HepG2 (cell line): ENCODE results near the gene FIBP. TPM values are rescaled to one million over a fixed set of nuclear protein-coding genes. Genes with fewer than 3 reads are reported as not detected.

ENCODE experiments used
- ATF3 ChIP-seq: sonication (generic); formaldehyde crosslinking; IDR thresholded peaks from 2 replicates; pipeline ENCODE4 v1.4.0; 2020; ENCODE audit warnings: missing genetic modification reagents
- GABPA ChIP-seq, 2 experiments: IDR thresholded peaks; 2 replicates each; pipeline ENCODE4 v1.6.1; 2011 to 2016; ENCODE audit warnings: low read depth in 2 of 2, low read length in 1 of 2, missing biosample characterization in 1 of 2, missing genetic modification characterization in 1 of 2
- MBD4 ChIP-seq: IDR thresholded peaks from 2 replicates; pipeline ENCODE4 v1.6.1; 2012; ENCODE audit warnings: low read length, inconsistent platforms, borderline replicate concordance
- PHF8 ChIP-seq: sonication (generic); formaldehyde crosslinking; IDR thresholded peaks from 2 replicates; pipeline ENCODE4 v1.5.0; 2020; ENCODE audit warnings: missing genetic modification reagents
- PITX1 ChIP-seq: sonication (generic); formaldehyde crosslinking; IDR thresholded peaks from 2 replicates; pipeline ENCODE4 v1.5.1; 2020; ENCODE audit warnings: mild to moderate bottlenecking, missing genetic modification reagents
- PLSCR1 ChIP-seq: sonication (generic); formaldehyde crosslinking; IDR thresholded peaks from 2 replicates; pipeline ENCODE4 v1.5.0; 2020; ENCODE audit warnings: missing genetic modification reagents, mild to moderate bottlenecking, borderline replicate concordance
- RNF219 ChIP-seq: sonication (generic); formaldehyde crosslinking; IDR thresholded peaks from 2 replicates; pipeline ENCODE4 v1.5.0; 2020; ENCODE audit warnings: mild to moderate bottlenecking, missing genetic modification reagents
- TBL1XR1 ChIP-seq: fragments of 150-350 bp; IDR thresholded peaks from 2 replicates; pipeline ENCODE4 v1.6.1; 2014; ENCODE audit warnings: borderline replicate concordance, low read length; ENCODE audit not compliant: partially characterized antibody
- TEF ChIP-seq: sonication (generic); formaldehyde crosslinking; IDR thresholded peaks from 2 replicates; pipeline ENCODE4 v1.5.0; 2020; ENCODE audit warnings: missing genetic modification reagents
- TOPORS ChIP-seq: sonication (generic); formaldehyde crosslinking; IDR thresholded peaks from 2 replicates; pipeline ENCODE4 v1.8.0; 2023; ENCODE audit warnings: mild to moderate bottlenecking, missing genetic modification reagents
- UBTF ChIP-seq: sonication (generic); formaldehyde crosslinking; IDR thresholded peaks from 2 replicates; pipeline ENCODE4 v1.4.0; 2020; ENCODE audit warnings: mild to moderate bottlenecking, missing genetic modification reagents
- ZBTB1 ChIP-seq: sonication (generic); formaldehyde crosslinking; IDR thresholded peaks from 2 replicates; pipeline ENCODE4 v1.4.0; 2020; ENCODE audit warnings: missing genetic modification reagents, borderline replicate concordance
- ZBTB2 ChIP-seq: sonication (generic); formaldehyde crosslinking; IDR thresholded peaks from 2 replicates; pipeline ENCODE4 v1.8.0; 2022; ENCODE audit warnings: low read depth, missing genetic modification reagents
- ZBTB43 ChIP-seq: sonication (generic); formaldehyde crosslinking; conservative IDR thresholded peaks from 2 replicates; pipeline ENCODE4 v1.4.0; 2020; ENCODE audit warnings: missing genetic modification reagents
- ZKSCAN5 ChIP-seq: sonication (generic); formaldehyde crosslinking; IDR thresholded peaks from 2 replicates; pipeline ENCODE4 v1.5.1; 2020; ENCODE audit warnings: mild to moderate bottlenecking, missing genetic modification reagents
- ZMYM3 ChIP-seq: sonication (generic); formaldehyde crosslinking; IDR thresholded peaks from 2 replicates; pipeline ENCODE4 v1.5.1; 2020; ENCODE audit warnings: mild to moderate bottlenecking, missing genetic modification reagents
- ZNF354B ChIP-seq: sonication (generic); formaldehyde crosslinking; IDR thresholded peaks from 2 replicates; pipeline ENCODE4 v1.8.0; 2022; ENCODE audit warnings: mild to moderate bottlenecking, missing genetic modification reagents
- ZNF556 ChIP-seq: sonication (generic); formaldehyde crosslinking; IDR thresholded peaks from 2 replicates; pipeline ENCODE4 v1.4.0; 2020; ENCODE audit warnings: mild to moderate bottlenecking, missing genetic modification reagents, borderline replicate concordance
- ZNF563 ChIP-seq: sonication (generic); formaldehyde crosslinking; IDR thresholded peaks from 2 replicates; pipeline ENCODE4 v1.8.0; 2022; ENCODE audit warnings: mild to moderate bottlenecking, moderate library complexity, missing genetic modification reagents
- ZNF720 ChIP-seq: sonication (generic); formaldehyde crosslinking; IDR thresholded peaks from 2 replicates; pipeline ENCODE4 v1.4.0; 2020; ENCODE audit warnings: missing genetic modification reagents
- polyA plus RNA-seq, 8 experiments: library from polyadenylated mRNA; depleted of rRNA in 3 of 8; stranded (reverse) in 7 of 8; unstranded in 1 of 8; fragments of >200 nt; fragmentation: Illumina TruSeq in 4 of 8; extraction: Trizol in 4 of 8; gene quantifications; 2 replicates each; pipeline versions ENCODE4 v1.2.1 to v1.2.3, GENCODE V29; 2011 to 2016; ENCODE audit warnings: low read depth in 4 of 8, missing spikeins in 1 of 8, mixed read lengths in 1 of 8; ENCODE audit not compliant: insufficient read depth in 1 of 8
- total RNA-seq, 5 experiments: library from RNA; depleted of rRNA; stranded (reverse); fragments of >200 nt; fragmentation: Illumina TruSeq; extraction: Trizol; gene quantifications; 2 replicates each; pipeline ENCODE4 v1.2.3, GENCODE V29; 2016; ENCODE audit warnings: low read depth in 1 of 5

FIBP gene
- total and polyA plus RNA-seq, 2 of the 13 experiments (the other 11 are each of a cell fraction or from before 2014, with no cell fraction given) = 42.9 to 62.1 TPM

- no peak for TF ChIP-seq TEF (CRISPR knock-in tag)
- peak; percentile 94 for TF ChIP-seq ZMYM3 (CRISPR knock-in tag)
- peak; percentile 94 for TF ChIP-seq ZNF556
- TF ChIP-seq PHF8 (CRISPR knock-in tag) = peak; percentile 53; the same call in 1 of the 2 replicates
- no peak for TF ChIP-seq ZNF354B (CRISPR knock-in tag)
- peak; percentile 75 for TF ChIP-seq UBTF (CRISPR knock-in tag)
- no peak for TF ChIP-seq ZBTB1 (CRISPR knock-in tag)
- TF ChIP-seq ZBTB43 (CRISPR knock-in tag) = peak; percentile 78; the same call in 1 of the 2 replicates
- no peak for TF ChIP-seq ZKSCAN5 (CRISPR knock-in tag)
- TF ChIP-seq MBD4 = no peak
- TF ChIP-seq TOPORS (CRISPR knock-in tag) = no peak
- TF ChIP-seq GABPA (IDR thresholded peaks at IDR 0.05; ENCODE audit: low read depth, low read length) = peak; percentile 53
- peak; percentile 63; the same call in 1 of the 2 replicates for TF ChIP-seq GABPA (CRISPR knock-in tag; IDR thresholded peaks at IDR 0.05; ENCODE audit: low read depth)
- TF ChIP-seq PLSCR1 (CRISPR knock-in tag) = no peak
- no peak for TF ChIP-seq ZNF720 (CRISPR knock-in tag)
- TF ChIP-seq PITX1 (CRISPR knock-in tag) = peak; percentile 83
- peak; percentile 77; the same call in 1 of the 2 replicates for TF ChIP-seq ATF3 (CRISPR knock-in tag)
- TF ChIP-seq ZNF563 (CRISPR knock-in tag) = peak; percentile 72
- TF ChIP-seq TBL1XR1 = peak; percentile 57
- peak; percentile 84 for TF ChIP-seq ZBTB2 (CRISPR knock-in tag)
- no peak; the same call in 1 of the 2 replicates for TF ChIP-seq RNF219 (CRISPR knock-in tag)
Measured at GRCh38 chr11:65919141-65919572, 30.9 kb upstream of the FIBP start, which contains the start of gene DRAP1 (continued).
